Ishikawa (cell line): ENCODE results near the gene TSPAN12.

Experiments
- EGR1 ChIP-seq: IDR thresholded peaks from 2 replicates; pipeline ENCODE4 v1.6.1; 2012
- EP300 ChIP-seq: IDR thresholded peaks from 2 replicates; pipeline ENCODE4 v1.6.1; 2012; ENCODE audit warnings: borderline replicate concordance
- FOXM1 ChIP-seq: IDR thresholded peaks from 2 replicates; pipeline ENCODE4 v1.6.1; 2012; ENCODE audit warnings: low read depth, borderline replicate concordance
- REST ChIP-seq: IDR thresholded peaks from 2 replicates; pipeline ENCODE4 v1.6.1; 2012; ENCODE audit warnings: low read depth, mild to moderate bottlenecking
- TAF1 ChIP-seq: IDR thresholded peaks from 2 replicates; pipeline ENCODE4 v1.6.1; 2012; ENCODE audit warnings: low read depth, mild to moderate bottlenecking
- TCF12 ChIP-seq: IDR thresholded peaks from 2 replicates; pipeline ENCODE4 v1.6.1; 2012; ENCODE audit warnings: low read depth
- YY1 ChIP-seq: IDR thresholded peaks from 2 replicates; pipeline ENCODE4 v1.6.1; 2012; ENCODE audit warnings: low read depth
- ZBTB7A ChIP-seq: IDR thresholded peaks from 2 replicates; pipeline ENCODE4 v1.6.1; 2012; ENCODE audit warnings: low read depth

GRCh38 chr7:120819861-120820260, 38.1 kb downstream of the TSPAN12 start:
- TF ChIP-seq FOXM1 (no peak), REST (no peak), EP300 (no peak), TCF12 (no peak), ZBTB7A (no peak), EGR1 (no peak), YY1 (no peak), TAF1 (no peak)
